KG1 (cell line): ENCODE data around the gene TAF11L8.
"Not testable (repeated sequence)": the region's sequence is repeated elsewhere in the genome, so short reads cannot be mapped to it uniquely, and the experiment has no call there.

ENCODE experiments used
- DNase-seq: peaks from one replicate; lab custom pipeline; 2025; lab: John Stamatoyannopoulos, UW

TAF11L8 gene

DNA sequence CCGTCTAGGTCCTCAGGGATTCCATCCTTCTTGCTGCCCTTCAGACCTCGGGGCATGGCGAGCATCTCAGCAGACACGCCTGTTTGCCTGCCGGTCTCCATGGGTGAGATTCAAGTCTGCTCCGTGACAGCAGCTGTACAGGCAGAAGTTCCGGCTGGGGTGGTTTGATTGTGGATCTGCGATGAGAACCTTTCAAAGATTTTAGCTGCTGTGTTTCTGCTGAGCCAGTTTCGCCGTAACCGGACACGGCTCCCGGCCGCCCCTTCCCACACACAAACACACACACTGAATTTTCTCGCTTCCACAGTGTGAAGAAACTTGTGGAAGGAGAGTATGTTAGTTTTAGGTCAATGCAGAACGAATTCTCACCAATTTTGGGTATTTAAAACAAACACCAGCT is at the start of gene TAF11L8:
Gene TAF11L8 (minus strand): TSS at position 101 of the 400 bp plus-strand sequence.
- DNase-seq, result not testable (repeated sequence)

DNA sequence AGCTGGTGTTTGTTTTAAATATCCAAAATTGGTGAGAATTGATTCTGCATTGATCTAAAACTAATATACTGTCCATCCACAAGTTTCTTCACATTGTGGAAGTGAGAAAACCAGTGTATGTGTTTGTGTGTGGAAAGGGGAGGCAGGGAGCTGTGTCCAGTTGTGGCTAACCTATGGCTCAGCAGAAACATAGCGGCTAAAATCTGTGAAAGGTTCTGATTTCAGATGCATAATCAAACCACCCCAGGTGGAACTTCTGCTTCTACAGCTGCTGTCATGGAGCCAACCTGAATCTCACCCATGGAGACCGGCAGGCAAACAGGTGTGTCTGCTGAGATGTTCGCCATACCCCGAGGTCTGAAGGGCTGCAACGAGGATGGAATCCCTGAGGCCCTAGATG is 43.4 kb upstream of the TAF11L8 start, which contains the start of gene TAF11L14:
Gene TAF11L14 (plus strand): TSS at position 301 of the 400 bp plus-strand sequence.
- DNase-seq, result no peak

DNA sequence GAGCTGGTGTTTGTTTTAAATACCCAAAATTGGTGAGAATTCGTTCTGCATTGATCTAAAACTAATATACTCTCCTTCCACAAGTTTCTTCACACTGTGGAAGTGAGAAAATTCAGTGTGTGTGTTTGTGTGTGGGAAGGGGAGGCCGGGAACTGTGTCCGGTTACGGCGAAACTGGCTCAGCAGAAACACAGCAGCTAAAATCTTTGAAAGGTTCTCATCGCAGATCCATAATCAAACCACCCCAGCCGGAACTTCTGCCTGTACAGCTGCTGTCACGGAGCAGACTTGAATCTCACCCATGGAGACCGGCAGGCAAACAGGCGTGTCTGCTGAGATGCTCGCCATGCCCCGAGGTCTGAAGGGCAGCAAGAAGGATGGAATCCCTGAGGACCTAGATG is 41.0 kb upstream of the TAF11L8 start, which contains the start of gene TAF11L13:
Gene TAF11L13 (plus strand): TSS at position 301 of the 400 bp plus-strand sequence.
- not testable (repeated sequence) for DNase-seq

DNA sequence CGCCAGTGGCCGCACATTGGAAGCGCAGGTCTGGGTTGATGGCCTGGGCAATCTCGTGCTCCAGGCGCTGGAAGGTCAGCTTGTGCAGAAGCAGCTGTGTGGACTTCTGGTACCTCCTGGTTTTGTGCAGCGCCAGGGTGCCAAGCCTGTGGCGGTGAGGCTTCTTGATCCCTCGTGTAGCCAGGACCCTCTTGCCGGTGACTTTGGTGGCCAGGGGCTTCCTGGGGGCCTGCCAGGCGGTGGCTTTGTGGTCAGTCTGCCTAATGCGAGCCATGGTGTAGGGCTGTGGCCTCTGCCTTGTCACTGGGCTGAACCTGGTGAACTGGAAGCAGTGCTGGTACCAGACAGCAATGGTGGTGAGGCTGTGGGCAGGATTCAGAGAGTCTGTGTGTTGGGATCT is 34.9 kb upstream of the TAF11L8 start:
- DNase-seq, result no peak

DNA sequence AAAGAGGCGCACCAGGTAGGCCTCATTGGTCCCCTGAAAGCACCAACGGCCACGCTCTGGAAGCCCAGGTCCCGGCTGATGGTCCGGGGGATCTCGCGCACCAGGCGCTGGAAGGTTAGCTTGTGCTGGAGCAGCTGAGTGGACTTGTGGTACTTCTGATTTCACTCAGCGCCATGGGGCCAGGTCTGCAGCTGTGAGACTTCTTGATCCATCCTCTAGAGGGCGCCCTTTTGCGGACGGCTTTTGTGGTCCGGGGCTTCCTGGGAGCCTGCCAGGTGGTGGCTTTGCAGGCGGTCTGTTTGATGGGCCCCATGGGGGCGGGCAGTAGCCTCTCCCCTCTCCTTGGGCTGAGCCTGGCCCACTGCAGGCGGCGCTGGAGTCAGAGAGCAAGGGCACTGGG is 29.9 kb upstream of the TAF11L8 start:
- DNase-seq, result no peak

DNA sequence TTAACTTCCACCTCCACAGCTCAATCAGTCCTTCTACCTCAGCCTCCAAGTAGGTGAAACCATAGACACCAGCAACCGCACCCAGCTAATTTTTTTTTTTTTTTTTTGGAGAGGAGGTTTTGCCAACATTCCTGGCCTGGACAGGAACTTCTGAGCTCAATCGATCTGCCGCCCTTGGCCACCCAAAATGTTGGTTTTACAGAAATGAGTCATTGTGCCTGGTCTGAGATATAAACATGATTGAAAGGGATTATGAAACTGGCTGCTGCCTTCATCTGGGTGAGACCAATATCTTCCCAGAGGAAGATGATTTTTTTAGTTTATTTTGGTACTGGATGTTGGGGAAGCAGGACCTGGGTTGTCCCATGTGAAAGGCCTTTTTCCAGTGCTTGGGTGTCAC is 28.6 kb upstream of the TAF11L8 start:
- DNase-seq, result no peak

DNA sequence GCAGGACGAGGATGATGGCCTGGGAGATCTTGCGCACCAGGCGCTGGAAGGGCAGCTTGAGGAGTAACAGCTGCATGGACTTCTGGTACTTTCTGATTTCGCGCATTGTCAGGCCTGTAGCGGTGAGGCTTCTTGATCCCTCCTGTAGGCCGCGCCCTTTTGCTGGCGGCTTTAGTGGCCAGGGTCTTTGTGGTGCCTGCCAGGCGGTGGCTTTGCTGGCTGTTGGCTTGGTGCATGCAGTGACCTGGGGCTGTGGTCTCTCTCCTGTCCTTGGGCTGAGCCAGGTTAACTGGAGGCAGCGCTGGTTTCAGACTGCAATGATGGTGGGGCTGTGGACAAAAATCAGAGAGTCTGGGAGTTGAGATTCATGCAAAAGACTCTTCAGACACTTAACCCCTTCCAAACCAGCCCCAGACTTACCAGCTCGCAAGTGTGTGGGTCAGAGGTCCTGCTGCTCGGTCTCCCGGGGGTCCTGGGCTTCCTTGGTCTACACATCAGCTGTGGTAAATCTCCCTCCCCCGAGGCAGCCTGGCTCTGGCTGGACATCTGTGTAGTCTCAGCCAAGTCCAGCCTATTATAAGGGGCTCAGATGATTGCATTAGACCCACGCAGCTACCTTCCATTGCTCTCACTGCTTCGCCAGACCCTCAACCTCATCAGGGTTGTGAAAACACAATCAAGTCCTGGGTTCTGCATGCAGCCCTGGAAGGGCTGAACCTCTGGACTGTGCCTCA is 24.3 kb upstream of the TAF11L8 start:
- DNase-seq, result no peak

DNA sequence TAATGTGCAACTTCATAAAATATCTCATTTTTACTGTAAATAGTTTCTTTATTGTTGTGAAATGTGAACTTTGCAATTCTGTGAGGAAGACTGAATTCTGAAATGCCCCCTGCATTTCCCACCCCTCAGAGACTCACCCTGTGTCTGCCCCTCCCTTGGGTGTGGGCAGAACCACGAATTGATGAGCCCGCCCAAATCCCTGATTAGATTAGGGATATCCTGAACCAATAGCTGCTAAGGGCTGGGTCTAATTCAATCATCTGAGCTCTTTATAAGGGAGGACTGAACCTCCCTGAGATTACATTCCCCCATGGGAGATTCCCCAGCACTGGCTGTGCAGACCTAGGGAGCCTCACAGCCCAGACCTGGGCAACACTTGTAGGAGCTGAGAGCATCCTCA is 19.3 kb upstream of the TAF11L8 start, which contains the start of gene TAF11L12:
Gene TAF11L12 (plus strand): TSS at position 301 of the 400 bp plus-strand sequence.
- not testable (repeated sequence) for DNase-seq

DNA sequence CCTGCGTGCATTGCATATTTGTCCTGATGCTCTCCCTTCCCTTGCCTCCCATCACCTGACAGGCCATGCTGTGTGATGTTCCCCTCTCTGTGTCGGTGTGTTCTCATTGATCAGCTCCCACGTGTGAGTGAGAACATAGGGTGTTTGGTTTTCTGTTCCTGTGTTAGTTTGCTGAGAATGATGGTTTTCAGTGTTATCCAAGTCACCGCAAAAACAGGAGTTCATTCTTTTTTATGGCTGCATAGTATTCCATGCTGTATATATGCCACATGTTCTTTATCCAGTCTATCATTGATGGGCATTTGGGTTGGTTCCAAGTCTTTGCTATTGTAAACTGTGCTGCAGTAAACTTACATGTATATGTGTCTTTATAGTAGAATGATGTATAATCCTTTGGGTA is 16.7 kb upstream of the TAF11L8 start:
- not testable (repeated sequence) for DNase-seq

DNA sequence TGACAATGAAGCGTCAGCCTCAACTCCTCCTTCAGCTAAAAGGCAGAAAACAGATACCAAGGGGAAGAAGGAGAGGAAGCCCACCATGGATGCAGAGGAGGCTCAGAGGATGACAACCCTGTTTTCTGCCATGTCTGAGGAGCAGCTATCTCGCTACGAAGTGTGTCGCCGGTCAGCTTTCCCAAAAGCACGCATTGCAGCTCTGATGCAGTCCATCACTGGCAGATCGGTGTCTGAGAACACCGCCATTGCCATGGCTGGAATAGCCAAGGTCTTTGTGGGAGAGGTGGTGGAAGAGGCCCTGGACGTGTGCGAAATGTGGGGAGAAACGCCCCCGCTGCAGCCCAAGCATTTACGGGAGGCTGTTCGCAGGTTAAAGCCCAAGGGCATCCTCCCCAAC is 14.2 kb upstream of the TAF11L8 start:
- no peak for DNase-seq

DNA sequence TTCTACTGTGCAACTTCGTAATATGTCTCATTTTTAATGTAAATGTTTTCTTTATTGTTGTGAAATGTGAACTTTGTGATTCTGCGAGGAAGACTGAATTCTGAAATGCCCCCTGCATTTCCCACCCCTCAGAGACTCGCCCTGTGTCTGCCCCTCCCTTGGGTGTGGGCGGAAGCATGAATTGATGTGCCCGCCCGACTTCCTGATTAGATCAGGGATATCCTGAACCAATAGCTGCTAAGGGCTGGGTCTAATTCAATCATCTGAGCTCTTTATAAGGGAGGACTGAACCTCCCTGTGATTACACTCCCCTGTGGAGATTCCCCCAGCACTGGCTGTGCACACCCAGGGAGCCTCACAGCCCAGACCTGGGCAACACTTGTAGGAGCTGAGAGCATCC is 13.1 kb upstream of the TAF11L8 start, which contains the start of gene TAF11L11:
Gene TAF11L11 (plus strand): TSS at position 304 of the 400 bp plus-strand sequence.
- DNase-seq, result not testable (repeated sequence)

DNA sequence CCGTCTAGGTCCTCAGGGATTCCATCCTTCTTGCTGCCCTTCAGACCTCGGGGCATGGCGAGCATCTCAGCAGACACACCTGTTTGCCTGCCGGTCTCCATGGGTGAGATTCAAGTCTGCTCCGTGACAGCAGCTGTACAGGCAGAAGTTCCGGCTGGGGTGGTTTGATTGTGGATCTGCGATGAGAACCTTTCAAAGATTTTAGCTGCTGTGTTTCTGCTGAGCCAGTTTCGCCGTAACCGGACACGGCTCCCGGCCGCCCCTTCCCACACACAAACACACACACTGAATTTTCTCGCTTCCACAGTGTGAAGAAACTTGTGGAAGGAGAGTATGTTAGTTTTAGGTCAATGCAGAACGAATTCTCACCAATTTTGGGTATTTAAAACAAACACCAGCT is 7.0 kb upstream of the TAF11L8 start, which contains the start of gene TAF11L10:
Gene TAF11L10 (minus strand): TSS at position 101 of the 400 bp plus-strand sequence.
- DNase-seq, result not testable (repeated sequence)

DNA sequence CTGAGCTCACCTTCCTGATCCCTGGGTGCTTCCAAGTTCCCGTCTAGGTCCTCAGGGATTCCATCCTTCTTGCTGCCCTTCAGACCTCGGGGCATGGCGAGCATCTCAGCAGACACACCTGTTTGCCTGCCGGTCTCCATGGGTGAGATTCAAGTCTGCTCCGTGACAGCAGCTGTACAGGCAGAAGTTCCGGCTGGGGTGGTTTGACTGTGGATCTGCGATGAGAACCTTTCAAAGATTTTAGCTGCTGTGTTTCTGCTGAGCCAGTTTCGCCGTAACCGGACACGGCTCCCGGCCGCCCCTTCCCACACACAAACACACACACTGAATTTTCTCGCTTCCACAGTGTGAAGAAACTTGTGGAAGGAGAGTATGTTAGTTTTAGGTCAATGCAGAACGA is 3.5 kb upstream of the TAF11L8 start, which contains the start of gene TAF11L9:
Gene TAF11L9 (minus strand): TSS at position 140 of the 400 bp plus-strand sequence.
- DNase-seq, result not testable (repeated sequence)

DNA sequence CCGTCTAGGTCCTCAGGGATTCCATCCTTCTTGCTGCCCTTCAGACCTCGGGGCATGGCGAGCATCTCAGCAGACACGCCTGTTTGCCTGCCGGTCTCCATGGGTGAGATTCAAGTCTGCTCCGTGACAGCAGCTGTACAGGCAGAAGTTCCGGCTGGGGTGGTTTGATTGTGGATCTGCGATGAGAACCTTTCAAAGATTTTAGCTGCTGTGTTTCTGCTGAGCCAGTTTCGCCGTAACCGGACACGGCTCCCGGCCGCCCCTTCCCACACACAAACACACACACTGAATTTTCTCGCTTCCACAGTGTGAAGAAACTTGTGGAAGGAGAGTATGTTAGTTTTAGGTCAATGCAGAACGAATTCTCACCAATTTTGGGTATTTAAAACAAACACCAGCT is 5.1 kb downstream of the TAF11L8 start, which contains the start of gene TAF11L7:
Gene TAF11L7 (minus strand): TSS at position 101 of the 400 bp plus-strand sequence.
- not testable (repeated sequence) for DNase-seq
